ENCODE results near the gene CLEC19A.

CLEC19A gene

GRCh38 chr16:19292186-19292585 is 6.7 kb downstream of the CLEC19A start:
- TF ChIP-seq CTCF (IDR thresholded peaks at IDR 0.05; ENCODE audit: extremely low read depth, missing control alignments): no peak
- no peak for DNase-seq (ENCODE audit: low spot score)

GRCh38 chr16:19294156-19294649 is 8.7 kb downstream of the CLEC19A start:
- TF ChIP-seq CTCF (IDR thresholded peaks at IDR 0.05; ENCODE audit: extremely low read depth, missing control alignments): no peak
- peak; percentile 75 for DNase-seq (ENCODE audit: low spot score)

- TF ChIP-seq CTCF (IDR thresholded peaks at IDR 0.05; ENCODE audit: extremely low read depth, missing control alignments): no peak
Measured at GRCh38 chr16:19295393-19295792, 9.9 kb downstream of the CLEC19A start.

GRCh38 chr16:19297454-19297853 is 11.9 kb downstream of the CLEC19A start:
- no peak for DNase-seq (ENCODE audit: low spot score)
- TF ChIP-seq CTCF (IDR thresholded peaks at IDR 0.05; ENCODE audit: extremely low read depth, missing control alignments): no peak

More at GRCh38 chr16:19295393-19295792, 9.9 kb downstream of the CLEC19A start:
- no peak for DNase-seq (ENCODE audit: low spot score)

GRCh38 chr16:19299565-19299964 is 14.0 kb downstream of the CLEC19A start:
- DNase-seq (ENCODE audit: low spot score): no peak
- no peak for TF ChIP-seq CTCF (IDR thresholded peaks at IDR 0.05; ENCODE audit: extremely low read depth, missing control alignments)

GRCh38 chr16:19301931-19302330 is 16.4 kb downstream of the CLEC19A start:
- TF ChIP-seq CTCF (IDR thresholded peaks at IDR 0.05; ENCODE audit: extremely low read depth, missing control alignments): no peak
- DNase-seq (ENCODE audit: low spot score): no peak

GRCh38 chr16:19304750-19305149 is 19.2 kb downstream of the CLEC19A start:
- no peak for TF ChIP-seq CTCF (IDR thresholded peaks at IDR 0.05; ENCODE audit: extremely low read depth, missing control alignments)
- no peak for DNase-seq (ENCODE audit: low spot score)

All from GM20000 (cell line).